ENCODE measurements around the gene FAM240A. TPM values are rescaled to one million over a fixed set of nuclear protein-coding genes. Genes with fewer than 3 reads are reported as not detected.
"Not testable (repeated sequence)": the region's sequence is repeated elsewhere in the genome, so short reads cannot be mapped to it uniquely, and the experiment has no call there.

FAM240A gene
- total and polyA plus RNA-seq, 9 donors: 0.17 TPM; not detected in 8

- Histone ChIP-seq H3K27me3 (no peaks in the 10 kb centered on the region), H3K4me3 (no peak overlapping the region), H3K9me3 (no peaks in the 10 kb centered on the region), H3K4me1 (ENCODE audit: insufficient read depth) (no peaks in the 10 kb centered on the region), H3K36me3 (no peaks in the 10 kb centered on the region), H3K27ac (no peak overlapping the region)
- intact Hi-C loops (cut with DNase I): no loop called here
- TF ChIP-seq POLR2A (IDR thresholded peaks at IDR 0.05): no peak
- no peak for TF ChIP-seq EP300 (IDR thresholded peaks at IDR 0.05)
- TF ChIP-seq CTCF (IDR thresholded peaks at IDR 0.05): no peak
- 80 to 84% (median 81%) methylated on average over 5 of the region's 5 CpGs for WGBS, 3 donors
- DNase-seq: no peak
Measured at GRCh38 chr3:46585799-46586693, 26.3 kb upstream of the FAM240A start.

GRCh38 chr3:46586738-46587246, 25.5 kb upstream of the FAM240A start:
- Histone ChIP-seq H3K27ac (no peak overlapping the region), H3K4me3 (no peak overlapping the region), H3K4me1 (ENCODE audit: insufficient read depth) (no peaks in the 10 kb centered on the region), H3K27me3 (no peaks in the 10 kb centered on the region), H3K9me3 (no peaks in the 10 kb centered on the region), H3K36me3 (no peaks in the 10 kb centered on the region)
- WGBS, 3 donors: 80 to 88% (median 85%) methylated on average over 6 of the region's 6 CpGs
- no peak for DNase-seq
- intact Hi-C loops (cut with DNase I): no loop called here
- no peak for TF ChIP-seq EP300 (IDR thresholded peaks at IDR 0.05)
- TF ChIP-seq POLR2A (IDR thresholded peaks at IDR 0.05): no peak
- no peak for TF ChIP-seq CTCF (IDR thresholded peaks at IDR 0.05)

GRCh38 chr3:46587268-46587667, 25.1 kb upstream of the FAM240A start:
- 58 to 78% (median 67%) methylated on average over 3 of the region's 3 CpGs for WGBS, 3 donors
- DNase-seq; H3K36me3 ChIP-seq; intact Hi-C loops (cut with DNase I); H3K27ac ChIP-seq; H3K27me3 ChIP-seq; H3K9me3 ChIP-seq; H3K4me1 ChIP-seq (ENCODE audit: insufficient read depth); H3K4me3 ChIP-seq: not testable (repeated sequence)

GRCh38 chr3:46593274-46593862, 19.0 kb upstream of the FAM240A start:
- H3K4me3 ChIP-seq: no peak overlapping the region
- H3K36me3 ChIP-seq: no peaks in the 10 kb centered on the region
- no peaks in the 10 kb centered on the region for H3K4me1 ChIP-seq (ENCODE audit: insufficient read depth)
- no peaks in the 10 kb centered on the region for H3K9me3 ChIP-seq
- DNase-seq: no peak
- H3K27me3 ChIP-seq: no peaks in the 10 kb centered on the region
- no peak for TF ChIP-seq EP300 (IDR thresholded peaks at IDR 0.05)
- TF ChIP-seq POLR2A (IDR thresholded peaks at IDR 0.05): no peak
- TF ChIP-seq CTCF (IDR thresholded peaks at IDR 0.05): no peak
- intact Hi-C loops (cut with DNase I): no loop called here
- no peak overlapping the region for H3K27ac ChIP-seq
- 84 to 86% (median 85%) methylated on average over 14 of the region's 14 CpGs for WGBS, 3 donors

- no peaks in the 10 kb centered on the region for H3K9me3 ChIP-seq
- no peaks in the 10 kb centered on the region for H3K36me3 ChIP-seq
- H3K27ac ChIP-seq: no peak overlapping the region
- H3K27me3 ChIP-seq: no peaks in the 10 kb centered on the region
- TF ChIP-seq EP300 (IDR thresholded peaks at IDR 0.05) (no peak), POLR2A (IDR thresholded peaks at IDR 0.05) (no peak), CTCF (IDR thresholded peaks at IDR 0.05) (no peak)
- no peak for DNase-seq
- no peak overlapping the region for H3K4me3 ChIP-seq
- intact Hi-C loops (cut with DNase I): no loop called here
- no peaks in the 10 kb centered on the region for H3K4me1 ChIP-seq (ENCODE audit: insufficient read depth)
Measured at GRCh38 chr3:46593979-46594378, 18.3 kb upstream of the FAM240A start.

Data from ovary (tissue), 9 donors.